Measurements from ENCODE around the gene PLCL2. TPM values are rescaled to one million over a fixed set of nuclear protein-coding genes. Genes with fewer than 3 reads are reported as not detected.

Gene PLCL2
- polyA plus RNA-seq, 2 of the 4 experiments (the other 2 are of a cell fraction), result 2.1 to 3.0 TPM

- 88% methylated on average over 4 of the region's 4 CpGs for WGBS (ENCODE audit: missing lambda C conversion rate)
- H3K4me3 ChIP-seq, result no peak overlapping the region
- ATAC-seq (no peak), DNase-seq (ENCODE audit: low read depth in 1 of 2, low spot score in 1 of 2) (no peak), FAIRE-seq (no peak)
- no peak overlapping the region for H3K27ac ChIP-seq
- CTCF ChIA-PET, result no interaction called here
- POLR2A ChIA-PET, result no interaction called here
- H3K4me2 ChIP-seq, result no peak overlapping the region
- TF ChIP-seq CEBPB (IDR thresholded peaks at IDR 0.05), result no peak
- TF ChIP-seq BCL3 (IDR thresholded peaks at IDR 0.05), result no peak
- no peak for TF ChIP-seq CTCF (IDR thresholded peaks at IDR 0.05)
- no peak for TF ChIP-seq ZNF302 (CRISPR knock-in tag; IDR thresholded peaks at IDR 0.05)
- TF ChIP-seq POLR2A (IDR thresholded peaks at IDR 0.05; ENCODE audit: low read length), result no peak
- no peak for TF ChIP-seq ELK1 (IDR thresholded peaks at IDR 0.05; ENCODE audit: low read depth, low read length)
- no peak for TF ChIP-seq RCOR1 (IDR thresholded peaks at IDR 0.05; ENCODE audit: low read depth, low read length)
- TF ChIP-seq JUN (IDR thresholded peaks at IDR 0.05), result no peak
- TF ChIP-seq CHD2 (IDR thresholded peaks at IDR 0.05; ENCODE audit: low read length, partially characterized antibody), result no peak
- no peak for TF ChIP-seq EHF (CRISPR knock-in tag; IDR thresholded peaks at IDR 0.05)
- TF ChIP-seq PHF8 (IDR thresholded peaks at IDR 0.05; ENCODE audit: borderline replicate concordance, low read depth), result no peak
- TF ChIP-seq FOXS1 (CRISPR knock-in tag; IDR thresholded peaks at IDR 0.05), result no peak
- TF ChIP-seq SMC3 (IDR thresholded peaks at IDR 0.05), result no peak
- no peak for TF ChIP-seq KDM1A (IDR thresholded peaks at IDR 0.05; ENCODE audit: low read depth)
- no peak for TF ChIP-seq HMGXB4 (CRISPR knock-in tag; IDR thresholded peaks at IDR 0.05; ENCODE audit: borderline replicate concordance)
- TF ChIP-seq HOXA7 (CRISPR knock-in tag; IDR thresholded peaks at IDR 0.05), result no peak
- no peak for TF ChIP-seq ZFP36 (IDR thresholded peaks at IDR 0.05; ENCODE audit: borderline replicate concordance, partially characterized antibody)
- TF ChIP-seq MAX (IDR thresholded peaks at IDR 0.05), result no peak
- no peak for TF ChIP-seq JUNB (IDR thresholded peaks at IDR 0.05)
- H3K9me3 ChIP-seq, result no peaks in the 10 kb centered on the region
- no peaks in the 10 kb centered on the region for H3K4me1 ChIP-seq
These were observed 196.8 kb downstream of the PLCL2 start for GRCh38 chr3:17081520-17081919.

GRCh38 chr3:17087509-17087908 lies 202.8 kb downstream of the PLCL2 start:
- WGBS (ENCODE audit: missing lambda C conversion rate), result 92% methylated on average over 4 of the region's 4 CpGs
- Histone ChIP-seq H3K27ac (no peak overlapping the region), H3K9me3 (no peaks in the 10 kb centered on the region), H3K4me2 (no peak overlapping the region), H3K4me1 (no peaks in the 10 kb centered on the region), H3K4me3 (no peak overlapping the region)
- no peak for DNase-seq (ENCODE audit: low read depth in 1 of 2, low spot score in 1 of 2)
- ChIA-PET CTCF (no interaction called here), POLR2A (no interaction called here)
- FAIRE-seq, result no peak
- TF ChIP-seq EP300 (IDR thresholded peaks at IDR 0.05) (no peak), BHLHE40 (IDR thresholded peaks at IDR 0.05; ENCODE audit: low read depth, low read length) (no peak), CTCF (IDR thresholded peaks at IDR 0.05) (no peak), CEBPB (IDR thresholded peaks at IDR 0.05) (no peak), EHMT2 (IDR thresholded peaks at IDR 0.05; ENCODE audit: low read depth) (no peak), NR3C1 (IDR thresholded peaks at IDR 0.05) (no peak), MAFK (IDR thresholded peaks at IDR 0.05; ENCODE audit: partially characterized antibody) (no peak), CHD4 (IDR thresholded peaks at IDR 0.05; ENCODE audit: borderline replicate concordance) (no peak), ZFP36 (IDR thresholded peaks at IDR 0.05; ENCODE audit: borderline replicate concordance, partially characterized antibody) (no peak)
- ATAC-seq, result no peak
